Measurements from ENCODE around the gene KRTAP5-2. TPM values are rescaled to one million over a fixed set of nuclear protein-coding genes. Genes with fewer than 3 reads are reported as not detected.

The KRTAP5-2 gene
- total RNA-seq, 1 experiment from 2014 or later: not detected

- Mint-ChIP-seq H3K4me3 (ENCODE audit: low read depth, unreplicated experiment) (peak within 1 kb of the TSS; percentile 77), H3K36me3 (ENCODE audit: insufficient read depth, unreplicated experiment) (peaks cover 43% of the 10 kb centered on the region), H3K4me1 (ENCODE audit: low read depth, unreplicated experiment) (peaks cover 7% of the 10 kb centered on the region), H3K27me3 (ENCODE audit: unreplicated experiment) (no peaks in the 10 kb centered on the region), H3K9me3 (ENCODE audit: low read depth, unreplicated experiment) (no peaks in the 10 kb centered on the region), H3K27ac (ENCODE audit: unreplicated experiment) (no peak within 1 kb of the TSS)
- DNase-seq: peak; percentile 95
- TF ChIP-seq CTCF (IDR thresholded peaks at IDR 0.05; ENCODE audit: unreplicated experiment): no peak
- CTCF ChIA-PET: interaction anchor here (0.6 to 3.0 kb wide), 6 partner anchors 14 to 420 kb away, joined by 3 to 92 read pairs (median 3); no protein-coding TSS in a partner anchor
- intact Hi-C loops (cut with micrococcal nuclease; ENCODE audit: unreplicated experiment): no loop called here
- BruUV-seq (replicated peaks): TSS peak; percentile 17
These were observed 25.7 kb downstream of the KRTAP5-2 start, which contains the start of gene DUSP8 for GRCh38 chr11:1572197-1573076. Gene DUSP8, minus strand, starts transcription at chr11:1572271. Its CDS starts 6,445 bp downstream, at chr11:1565826.

- DNase-seq: no peak
- peak overlapping the region; percentile 77 for H3K4me3 Mint-ChIP-seq (ENCODE audit: low read depth, unreplicated experiment)
- H3K9me3 Mint-ChIP-seq (ENCODE audit: low read depth, unreplicated experiment): no peaks in the 10 kb centered on the region
- no TSS peak for BruUV-seq (replicated peaks)
- CTCF ChIA-PET: interaction anchor here (0.6 to 1.0 kb wide), 2 partner anchors 25 to 309 kb away, joined by 3 read pairs; no protein-coding TSS in a partner anchor
- H3K4me1 Mint-ChIP-seq (ENCODE audit: low read depth, unreplicated experiment): peaks cover 7% of the 10 kb centered on the region
- intact Hi-C loops (cut with micrococcal nuclease; ENCODE audit: unreplicated experiment): no loop called here
- H3K27ac Mint-ChIP-seq (ENCODE audit: unreplicated experiment): no peak overlapping the region
- no peak for TF ChIP-seq CTCF (IDR thresholded peaks at IDR 0.05; ENCODE audit: unreplicated experiment)
- peaks cover 48% of the 10 kb centered on the region for H3K36me3 Mint-ChIP-seq (ENCODE audit: insufficient read depth, unreplicated experiment)
- H3K27me3 Mint-ChIP-seq (ENCODE audit: unreplicated experiment): no peaks in the 10 kb centered on the region
These were observed 26.3 kb downstream of the KRTAP5-2 start for GRCh38 chr11:1571760-1572196.

- no peak for TF ChIP-seq CTCF (IDR thresholded peaks at IDR 0.05; ENCODE audit: unreplicated experiment)
- Mint-ChIP-seq H3K4me3 (ENCODE audit: low read depth, unreplicated experiment) (peak overlapping the region; percentile 43), H3K9me3 (ENCODE audit: low read depth, unreplicated experiment) (no peaks in the 10 kb centered on the region), H3K36me3 (ENCODE audit: insufficient read depth, unreplicated experiment) (peaks cover 46% of the 10 kb centered on the region), H3K4me1 (ENCODE audit: low read depth, unreplicated experiment) (peaks cover 7% of the 10 kb centered on the region), H3K27ac (ENCODE audit: unreplicated experiment) (no peak overlapping the region), H3K27me3 (ENCODE audit: unreplicated experiment) (no peaks in the 10 kb centered on the region)
- peak; percentile 28 for DNase-seq
- CTCF ChIA-PET: interaction anchor here (0.7 kb wide), 1 partner anchor 20 kb away, joined by 3 read pairs; no protein-coding TSS in a partner anchor
- no TSS peak for BruUV-seq (replicated peaks)
- intact Hi-C loops (cut with micrococcal nuclease; ENCODE audit: unreplicated experiment): no loop called here
These were observed 27.0 kb downstream of the KRTAP5-2 start for GRCh38 chr11:1570896-1571759.

GRCh38 chr11:1570531-1570895, 27.6 kb downstream of the KRTAP5-2 start:
- peaks cover 46% of the 10 kb centered on the region for H3K36me3 Mint-ChIP-seq (ENCODE audit: insufficient read depth, unreplicated experiment)
- H3K4me3 Mint-ChIP-seq (ENCODE audit: low read depth, unreplicated experiment): peak overlapping the region; percentile 43
- H3K27me3 Mint-ChIP-seq (ENCODE audit: unreplicated experiment): no peaks in the 10 kb centered on the region
- DNase-seq: no peak
- no peak for TF ChIP-seq CTCF (IDR thresholded peaks at IDR 0.05; ENCODE audit: unreplicated experiment)
- CTCF ChIA-PET: interaction anchor here (0.7 kb wide), 1 partner anchor 21 kb away, joined by 3 read pairs; no protein-coding TSS in a partner anchor
- H3K27ac Mint-ChIP-seq (ENCODE audit: unreplicated experiment): no peak overlapping the region
- intact Hi-C loops (cut with micrococcal nuclease; ENCODE audit: unreplicated experiment): no loop called here
- no peaks in the 10 kb centered on the region for H3K9me3 Mint-ChIP-seq (ENCODE audit: low read depth, unreplicated experiment)
- TSS peak; percentile 36 for BruUV-seq (replicated peaks)
- peaks cover 7% of the 10 kb centered on the region for H3K4me1 Mint-ChIP-seq (ENCODE audit: low read depth, unreplicated experiment)

All from Calu3 (cell line).